NCI-H2107 treated with DMSO at 0.1 percent for 48 hours (cell line): Measurements from ENCODE around the gene GAS2.

Experiments used
- DNase-seq: peaks from one replicate; lab custom pipeline; 2025; ENCODE audit not compliant: unreplicated experiment; lab: John Stamatoyannopoulos, UW

GAS2 gene

GRCh38 chr11:22725079-22725478, 58.7 kb downstream of the GAS2 start:
- DNase-seq = no peak

- no peak for DNase-seq
These were observed 62.4 kb downstream of the GAS2 start for GRCh38 chr11:22728600-22729389.

- no peak for DNase-seq
These were observed 63.9 kb downstream of the GAS2 start for GRCh38 chr11:22730319-22730718.

GRCh38 chr11:22732588-22732987, 66.2 kb downstream of the GAS2 start:
- no peak for DNase-seq

- DNase-seq = peak; percentile 50
These were observed 67.3 kb downstream of the GAS2 start for GRCh38 chr11:22733475-22734248.

GRCh38 chr11:22734628-22735345, 68.4 kb downstream of the GAS2 start:
- no peak for DNase-seq

- no peak for DNase-seq
These were observed 75.8 kb downstream of the GAS2 start for GRCh38 chr11:22742157-22742613.

GRCh38 chr11:22749536-22749935, 83.1 kb downstream of the GAS2 start:
- peak; percentile 81 for DNase-seq

- peak; percentile 93 for DNase-seq
These were observed 86.5 kb downstream of the GAS2 start for GRCh38 chr11:22752908-22753310.

GRCh38 chr11:22753416-22753815, 87.0 kb downstream of the GAS2 start:
- no peak for DNase-seq

- no peak for DNase-seq
These were observed 94.7 kb downstream of the GAS2 start for GRCh38 chr11:22761066-22761465.

GRCh38 chr11:22763166-22763565, 96.8 kb downstream of the GAS2 start:
- no peak for DNase-seq

GRCh38 chr11:22764735-22765134, 98.3 kb downstream of the GAS2 start:
- no peak for DNase-seq

- no peak for DNase-seq
These were observed 101.9 kb downstream of the GAS2 start for GRCh38 chr11:22768281-22768680.

GRCh38 chr11:22769081-22769480, 102.7 kb downstream of the GAS2 start:
- no peak for DNase-seq

- no peak for DNase-seq
These were observed 108.3 kb downstream of the GAS2 start for GRCh38 chr11:22774716-22775115.

GRCh38 chr11:22775248-22775647, 108.8 kb downstream of the GAS2 start:
- DNase-seq = no peak

- peak; percentile 41 for DNase-seq
These were observed 112.2 kb downstream of the GAS2 start for GRCh38 chr11:22778642-22779041.

GRCh38 chr11:22779850-22780249, 113.4 kb downstream of the GAS2 start:
- DNase-seq = no peak

GRCh38 chr11:22780952-22781593, 114.7 kb downstream of the GAS2 start:
- no peak for DNase-seq

GRCh38 chr11:22785251-22785650, 118.8 kb downstream of the GAS2 start:
- no peak for DNase-seq
